GF-D8 (cell line): ENCODE measurements around the gene SLC22A6.

Experiments used
- DNase-seq: peaks from one replicate; lab custom pipeline; 2025; lab: John Stamatoyannopoulos, UW

Gene SLC22A6

GRCh38 chr11:62931499-62932278 lies 53.1 kb downstream of the SLC22A6 start:
- DNase-seq = no peak

GRCh38 chr11:62930666-62931065 lies 54.1 kb downstream of the SLC22A6 start:
- DNase-seq = no peak

GRCh38 chr11:62930157-62930556 lies 54.6 kb downstream of the SLC22A6 start:
- no peak for DNase-seq

- DNase-seq = no peak
These were observed 56.8 kb downstream of the SLC22A6 start for GRCh38 chr11:62928011-62928410.

GRCh38 chr11:62926680-62927455 lies 57.9 kb downstream of the SLC22A6 start:
- DNase-seq = no peak
